HepG2 (cell line): ENCODE results near the gene TUT7. TPM values are rescaled to one million over a fixed set of nuclear protein-coding genes. Genes with fewer than 3 reads are reported as not detected.

Experiments
- ATAC-seq: fragments of 200-7000 bp; cut with Tn5 transposase; 3 replicates; pipeline ENCODE4 v1.9.1; 2020; ENCODE audit warnings: mild to moderate bottlenecking, moderate library complexity
- BruUV-seq: library from RNA; stranded (reverse); fragments of 400-500 nt; replicated peaks from 2 replicates; lab custom pipeline; 2021; lab: Mats Ljungman, UMichigan
- CTCF ChIA-PET: fragments of 300-600 bp; formaldehyde crosslinking; extraction: SDS; loops from one replicate; lab custom pipeline; 2021; ENCODE audit warnings: low total read pairs, inconsistent platforms, low intra/inter-chr PET ratio; lab: Yijun Ruan, JAX
- POLR2A ChIA-PET: fragments of 350-600 bp; sonication (Branson Sonifier 250); formaldehyde crosslinking; loops from one replicate; lab custom pipeline; 2020; ENCODE audit warnings: antibody characterized with exemption, inconsistent platforms; lab: Yijun Ruan, JAX
- DNase-seq: peaks from one replicate; pipeline ENCODE4 v3.0.0-alpha.2; 2015; ENCODE audit warnings: low spot score
- FAIRE-seq: peaks from 3 replicates; lab custom pipeline; 2011; peaks lifted over from hg19 to GRCh38; lab: Jason Lieb, UNC
- H2AFZ ChIP-seq: one replicate; pipeline ENCODE4 v1.6.1; 2011; ENCODE audit warnings: low read length, inconsistent platforms
- H3K27ac ChIP-seq: fragments of 300-600 bp; 3 replicates; pipeline ENCODE4 v1.8.0; 2011; ENCODE audit warnings: mixed run types, mild to moderate bottlenecking, mixed read lengths, low read length, inconsistent platforms; ENCODE audit not compliant: insufficient read depth; ENCODE audit errors: extremely low read length
- H3K27me3 ChIP-seq, 2 experiments: fragments of 200-600 bp in 1 of 2; 2 replicates in 1 of 2; 3 replicates in 1 of 2; pipeline versions ENCODE4 v1.6.0 to v1.8.0; 2011; ENCODE audit warnings: low read length in 2 of 2, mild to moderate bottlenecking in 2 of 2, moderate library complexity in 2 of 2, inconsistent platforms in 1 of 2; ENCODE audit not compliant: insufficient read depth in 2 of 2, control insufficient read depth in 1 of 2
- H3K36me3 ChIP-seq, 2 experiments: fragments of 200-600 bp in 1 of 2; replicated peaks in 1 of 2; 2 replicates in 1 of 2; 3 replicates in 1 of 2; pipeline versions ENCODE4 v1.5.1 to v1.8.0; 2011; ENCODE audit warnings: low read length in 2 of 2, inconsistent platforms in 1 of 2; ENCODE audit not compliant: insufficient read depth in 2 of 2, control insufficient read depth in 1 of 2
- H3K4me1 ChIP-seq: 2 replicates; pipeline ENCODE4 v1.5.1; 2012; ENCODE audit warnings: low read length, inconsistent platforms; ENCODE audit not compliant: insufficient read depth
- H3K4me2 ChIP-seq: 2 replicates; pipeline ENCODE4 v1.6.0; 2011; ENCODE audit warnings: low read depth, low read length, inconsistent platforms
- H3K4me3 ChIP-seq, 3 experiments: fragments of 200-600 bp in 1 of 3; sonication (generic), shearing (Covaris generic) in 1 of 3; replicated peaks in 1 of 3; 2 replicates each; pipeline ENCODE4 v1.5.1; 2011 to 2016; ENCODE audit warnings: low read length in 3 of 3, inconsistent platforms in 2 of 3, low read depth in 2 of 3, mild to moderate bottlenecking in 2 of 3, control low read depth in 1 of 3, mixed read lengths in 1 of 3; ENCODE audit not compliant: insufficient read depth in 1 of 3
- H3K79me2 ChIP-seq: one replicate; pipeline ENCODE4 v1.6.1; 2011; ENCODE audit warnings: low read length, inconsistent platforms; ENCODE audit not compliant: insufficient read depth
- H3K9ac ChIP-seq: 2 replicates; pipeline ENCODE4 v1.6.0; 2011; ENCODE audit warnings: mild to moderate bottlenecking, low read depth, low read length, inconsistent platforms; ENCODE audit not compliant: insufficient read depth
- H3K9me3 ChIP-seq: 2 replicates; pipeline ENCODE4 v1.5.1; 2012; ENCODE audit warnings: mild to moderate bottlenecking, low read length
- H4K20me1 ChIP-seq: 2 replicates; pipeline ENCODE4 v1.6.0; 2011; ENCODE audit warnings: inconsistent platforms, mild to moderate bottlenecking, low read length, moderate library complexity; ENCODE audit not compliant: insufficient read depth
- ATF7-NPFF ChIP-seq: sonication (generic); formaldehyde crosslinking; IDR thresholded peaks from 2 replicates; pipeline ENCODE4 v1.8.1; 2023; ENCODE audit warnings: mild to moderate bottlenecking, low read depth, missing genetic modification reagents, moderate library complexity
- CHD4 ChIP-seq: fragments of 200-600 bp; sonication (generic); IDR thresholded peaks from 2 replicates; pipeline ENCODE4 v1.7.0; 2017; ENCODE audit warnings: mild to moderate bottlenecking, low read length, borderline replicate concordance
- FOXJ3 ChIP-seq: sonication (generic); formaldehyde crosslinking; IDR thresholded peaks from 2 replicates; pipeline ENCODE4 v1.4.0; 2020; ENCODE audit warnings: missing genetic modification reagents, mild to moderate bottlenecking, borderline replicate concordance
- FOXP4 ChIP-seq: sonication (generic); formaldehyde crosslinking; IDR thresholded peaks from 2 replicates; pipeline ENCODE4 v1.4.0; 2020; ENCODE audit warnings: missing genetic modification reagents
- HNRNPH1 ChIP-seq: fragments of 200-400 bp; formaldehyde crosslinking; optimal IDR thresholded peaks from 2 replicates; pipeline ENCODE3; 2017; ENCODE audit warnings: mild to moderate bottlenecking, low read depth, low read length
- HNRNPUL1 ChIP-seq: fragments of 200-400 bp; formaldehyde crosslinking; IDR thresholded peaks from 2 replicates; pipeline ENCODE4 v1.6.1; 2017; ENCODE audit warnings: low read depth, mild to moderate bottlenecking, low read length, moderate library complexity
- KDM1A ChIP-seq: IDR thresholded peaks from 2 replicates; pipeline ENCODE4 v1.6.1; 2016; ENCODE audit warnings: missing compliant biosample characterization
- MAZ ChIP-seq, 2 experiments: sonication (generic) in 1 of 2; formaldehyde crosslinking in 1 of 2; IDR thresholded peaks; 2 replicates each; pipeline versions ENCODE4 v1.5.0 to v1.6.1; 2012 to 2020; ENCODE audit warnings: low read depth in 2 of 2, mild to moderate bottlenecking in 2 of 2, borderline replicate concordance in 1 of 2, improper control_type of control experiment in 1 of 2, low read length in 1 of 2, missing genetic modification reagents in 1 of 2, moderate library complexity in 1 of 2
- NONO ChIP-seq, 2 experiments: fragments of 450-650 bp in 1 of 2; sonication (generic) in 1 of 2; formaldehyde crosslinking in 1 of 2; IDR thresholded peaks in 1 of 2; conservative IDR thresholded peaks in 1 of 2; 2 replicates each; pipeline versions ENCODE4 v1.6.1 to v1.8.0; 2017 to 2022; ENCODE audit warnings: mild to moderate bottlenecking in 1 of 2, missing genetic modification reagents in 1 of 2, moderate library complexity in 1 of 2
- PITX1 ChIP-seq: sonication (generic); formaldehyde crosslinking; IDR thresholded peaks from 2 replicates; pipeline ENCODE4 v1.5.1; 2020; ENCODE audit warnings: mild to moderate bottlenecking, missing genetic modification reagents
- SNAI1 ChIP-seq: sonication (generic); formaldehyde crosslinking; IDR thresholded peaks from 2 replicates; pipeline ENCODE4 v1.5.0; 2020; ENCODE audit warnings: mild to moderate bottlenecking, missing genetic modification reagents, borderline replicate concordance
- SPEN ChIP-seq: sonication (generic); formaldehyde crosslinking; IDR thresholded peaks from 2 replicates; pipeline ENCODE4 v1.5.1; 2020; ENCODE audit warnings: low read depth, mild to moderate bottlenecking, missing genetic modification reagents
- SRF ChIP-seq: IDR thresholded peaks from 2 replicates; pipeline ENCODE4 v1.6.1; 2011; ENCODE audit warnings: mild to moderate bottlenecking, low read depth, low read length, moderate library complexity
- TAF1 ChIP-seq: sonication (generic); formaldehyde crosslinking; IDR thresholded peaks from 2 replicates; pipeline ENCODE4 v1.4.0; 2020; ENCODE audit warnings: missing genetic modification reagents
- TBP ChIP-seq: sonication (generic); formaldehyde crosslinking; IDR thresholded peaks from 2 replicates; pipeline ENCODE4 v1.5.0; 2020; ENCODE audit warnings: missing genetic modification reagents
- ZBTB8A ChIP-seq: sonication (generic); formaldehyde crosslinking; IDR thresholded peaks from 2 replicates; pipeline ENCODE4 v1.4.0; 2020; ENCODE audit warnings: mild to moderate bottlenecking, low read depth, missing genetic modification reagents, borderline replicate concordance
- ZNF674 ChIP-seq: sonication (generic); formaldehyde crosslinking; IDR thresholded peaks from 2 replicates; pipeline ENCODE4 v1.5.0; 2020; ENCODE audit warnings: low read depth, mild to moderate bottlenecking, missing genetic modification reagents
- ZSCAN25 ChIP-seq: sonication (generic); formaldehyde crosslinking; IDR thresholded peaks from 2 replicates; pipeline ENCODE4 v1.8.0; 2022; ENCODE audit warnings: mild to moderate bottlenecking, missing genetic modification reagents
- ZSCAN31 ChIP-seq: sonication (generic); formaldehyde crosslinking; IDR thresholded peaks from 2 replicates; pipeline ENCODE4 v1.5.0; 2020; ENCODE audit warnings: low read depth, mild to moderate bottlenecking, missing genetic modification reagents
- WGBS: methylation state at CpG from one replicate; pipeline ENCODE4 v1.1.6; 2017; ENCODE audit warnings: low lambda C conversion rate; 5-methylcytosine and 5-hydroxymethylcytosine counted together
- in situ Hi-C: cut with HindIII; loops from 2 replicates; pipeline ENCODE4 v1.10.0; 2017; ENCODE audit warnings: low pct_unique_long_range_greater_than_20kb; ENCODE audit not compliant: extremely low pct_ligation_motif_present
- intact Hi-C: fragments of 100-400 bp; cut with micrococcal nuclease; formaldehyde crosslinking; loops from one replicate; pipeline ENCODE4 v1.10.0; 2022; ENCODE audit not compliant: unreplicated experiment
- polyA plus RNA-seq, 8 experiments: library from polyadenylated mRNA; depleted of rRNA in 3 of 8; stranded (reverse) in 7 of 8; unstranded in 1 of 8; fragments of >200 nt; fragmentation: Illumina TruSeq in 4 of 8; extraction: Trizol in 4 of 8; gene quantifications; 2 replicates each; pipeline versions ENCODE4 v1.2.1 to v1.2.3, GENCODE V29; 2011 to 2016; ENCODE audit warnings: low read depth in 4 of 8, missing spikeins in 1 of 8, mixed read lengths in 1 of 8; ENCODE audit not compliant: insufficient read depth in 1 of 8
- total RNA-seq, 5 experiments: library from RNA; depleted of rRNA; stranded (reverse); fragments of >200 nt; fragmentation: Illumina TruSeq; extraction: Trizol; gene quantifications; 2 replicates each; pipeline ENCODE4 v1.2.3, GENCODE V29; 2016; ENCODE audit warnings: low read depth in 1 of 5
- TF ChIP-seq, protein P1 (sequence below): sonication (generic); formaldehyde crosslinking; IDR thresholded peaks from 2 replicates; pipeline ENCODE4 v1.5.1; 2020; ENCODE audit warnings: mild to moderate bottlenecking, missing genetic modification reagents

The TUT7 gene
- total and polyA plus RNA-seq, 2 of the 13 experiments (the other 11 are each of a cell fraction or from before 2014, with no cell fraction given), result 12.0 to 19.4 TPM

DNA sequence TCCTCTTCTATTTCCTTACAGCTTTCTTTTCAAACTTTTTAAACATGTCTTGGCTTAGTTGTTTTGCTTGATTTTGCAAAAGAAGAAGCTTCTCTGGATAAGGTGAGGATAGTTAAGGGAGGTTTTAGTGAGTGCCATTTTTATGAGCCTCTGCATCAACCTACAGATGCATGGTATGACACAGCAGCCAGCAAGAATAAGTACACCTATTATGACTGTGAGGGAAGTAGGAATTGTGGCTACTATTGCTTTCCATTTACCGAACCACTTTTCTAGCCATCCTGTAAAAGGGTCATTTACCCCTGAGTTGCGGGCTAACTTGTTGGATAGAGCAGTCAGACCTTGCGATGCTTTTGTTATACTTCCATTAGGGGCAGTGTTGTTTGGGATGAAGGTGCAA, 7.0 kb upstream of the TUT7 start:
- no peak for ATAC-seq
- intact Hi-C loops (no loop called here), in situ Hi-C loops (no loop called here)
- TF ChIP-seq HNRNPUL1 (no peak), SPEN (CRISPR knock-in tag) (no peak), CHD4 (no peak), TBP (no peak), ZSCAN31 (CRISPR knock-in tag) (no peak), TAF1 (CRISPR knock-in tag) (no peak), PITX1 (CRISPR knock-in tag) (no peak), FOXP4 (CRISPR knock-in tag) (no peak), SNAI1 (CRISPR knock-in tag) (no peak), MAZ (IDR thresholded peaks at IDR 0.05; ENCODE audit: borderline replicate concordance, low read depth, low read length) (no peak), MAZ (CRISPR knock-in tag; IDR thresholded peaks at IDR 0.05; ENCODE audit: low read depth) (no peak), ZBTB8A (CRISPR knock-in tag) (no peak), FOXJ3 (CRISPR knock-in tag) (no peak), ATF7-NPFF (CRISPR knock-in tag) (no peak), ZNF674 (CRISPR knock-in tag) (no peak), ZSCAN25 (CRISPR knock-in tag) (no peak), KDM1A (no peak), HNRNPH1 (no peak), SRF (no peak), NONO (IDR thresholded peaks at IDR 0.05) (no peak), NONO (CRISPR knock-in tag; conservative IDR thresholded peaks at IDR 0.05) (no peak)
- TF ChIP-seq, protein P1, sequence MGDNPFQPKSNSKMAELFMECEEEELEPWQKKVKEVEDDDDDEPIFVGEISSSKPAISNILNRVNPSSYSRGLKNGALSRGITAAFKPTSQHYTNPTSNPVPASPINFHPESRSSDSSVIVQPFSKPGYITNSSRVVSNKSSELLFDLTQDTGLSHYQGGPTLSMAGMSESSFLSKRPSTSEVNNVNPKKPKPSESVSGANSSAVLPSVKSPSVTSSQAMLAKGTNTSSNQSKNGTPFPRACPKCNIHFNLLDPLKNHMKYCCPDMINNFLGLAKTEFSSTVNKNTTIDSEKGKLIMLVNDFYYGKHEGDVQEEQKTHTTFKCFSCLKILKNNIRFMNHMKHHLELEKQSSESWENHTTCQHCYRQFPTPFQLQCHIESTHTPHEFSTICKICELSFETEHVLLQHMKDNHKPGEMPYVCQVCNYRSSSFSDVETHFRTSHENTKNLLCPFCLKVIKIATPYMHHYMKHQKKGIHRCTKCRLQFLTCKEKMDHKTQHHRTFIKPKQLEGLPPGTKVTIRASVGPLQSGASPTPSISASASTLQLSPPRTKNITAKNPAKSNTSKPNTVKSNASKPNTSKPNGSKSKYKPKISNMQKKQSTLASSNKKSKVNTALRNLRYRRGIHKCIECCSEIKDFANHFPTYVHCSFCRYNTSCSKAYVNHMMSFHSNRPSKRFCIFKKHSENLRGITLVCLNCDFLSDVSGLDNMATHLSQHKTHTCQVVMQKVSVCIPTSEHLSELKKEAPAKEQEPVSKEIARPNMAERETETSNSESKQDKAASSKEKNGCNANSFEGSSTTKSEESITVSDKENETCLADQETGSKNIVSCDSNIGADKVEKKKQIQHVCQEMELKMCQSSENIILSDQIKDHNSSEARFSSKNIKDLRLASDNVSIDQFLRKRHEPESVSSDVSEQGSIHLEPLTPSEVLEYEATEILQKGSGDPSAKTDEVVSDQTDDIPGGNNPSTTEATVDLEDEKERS (CRISPR knock-in tag), result no peak
- 67% methylated on average over 3 of the region's 3 CpGs for WGBS
- Histone ChIP-seq H2AFZ (no peak overlapping the region), H3K9ac (no peak overlapping the region), H3K79me2 (no peaks in the 10 kb centered on the region), H3K4me1 (no peaks in the 10 kb centered on the region), H3K36me3 (no peaks in the 10 kb centered on the region), H3K27me3 (peaks cover 0 to 4% of the 10 kb centered on the region in 2 experiments; a peak in 1 of 5 replicates), H3K4me3 (no peak overlapping the region), H3K4me2 (no peak overlapping the region), H4K20me1 (no peaks in the 10 kb centered on the region), H3K9me3 (no peaks in the 10 kb centered on the region), H3K27ac (no peak overlapping the region)
- no peak for FAIRE-seq
- POLR2A ChIA-PET, result no interaction called here
- CTCF ChIA-PET, result no interaction called here
- BruUV-seq, result no TSS peak
- no peak for DNase-seq
